ES-I3 (cell line): ENCODE data around the gene CFL1.
A peak's percentile ranks its signal among the peaks of the same experiment; 100 is the strongest.

Source experiments
- H3K36me3 ChIP-seq: 2 replicates; pipeline ENCODE4 v1.6.1; 2013; ENCODE audit warnings: mild to moderate bottlenecking, low read length, control low read depth, moderate library complexity; ENCODE audit not compliant: insufficient read depth
- H3K4me1 ChIP-seq: 2 replicates; pipeline ENCODE4 v1.6.1; 2013; ENCODE audit warnings: mild to moderate bottlenecking, control low read depth, low read length; ENCODE audit not compliant: insufficient read depth
- H3K9ac ChIP-seq: 2 replicates; pipeline ENCODE4 v1.6.1; 2013; ENCODE audit warnings: low read depth, mild to moderate bottlenecking, low read length, moderate library complexity
- H3K9me3 ChIP-seq: 2 replicates; pipeline ENCODE4 v1.6.1; 2013; ENCODE audit warnings: mild to moderate bottlenecking, low read length, moderate library complexity; ENCODE audit not compliant: control insufficient read depth, insufficient read depth

The CFL1 gene

GRCh38 chr11:65868907-65869306, 10.9 kb upstream of the CFL1 start:
- Histone ChIP-seq H3K9me3 (no peaks in the 10 kb centered on the region), H3K4me1 (no peaks in the 10 kb centered on the region), H3K36me3 (peaks cover 10% of the 10 kb centered on the region; the same call in 1 of the 2 replicates)

DNA sequence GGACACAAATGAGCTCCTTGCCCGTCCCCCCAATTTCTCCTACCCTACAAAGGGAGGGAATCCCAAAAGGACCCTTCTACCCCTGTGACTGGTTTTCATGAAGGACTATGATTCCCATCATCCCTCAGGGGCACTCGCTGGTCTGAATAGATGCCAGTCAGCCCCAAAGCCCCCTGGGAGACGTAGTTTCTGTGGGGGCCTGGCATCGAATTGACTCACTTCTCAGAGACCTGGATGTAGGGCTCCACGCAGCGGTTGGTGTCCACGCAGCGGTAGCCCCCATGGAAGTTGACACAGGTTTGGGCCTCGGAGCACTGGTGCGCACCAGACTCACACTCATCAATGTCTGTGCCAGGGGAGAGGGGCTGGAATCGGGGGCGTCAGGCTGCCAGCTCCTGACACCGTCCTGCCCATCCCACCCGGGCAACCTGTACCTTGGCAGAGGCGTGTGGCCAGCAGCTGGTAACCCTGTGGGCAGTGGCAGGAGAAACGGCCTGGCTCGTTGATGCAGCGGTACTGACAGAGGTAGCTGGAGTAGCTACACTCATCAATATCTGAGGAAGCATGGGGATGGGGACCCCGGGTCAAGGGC, 10.2 kb upstream of the CFL1 start:
- H3K9me3 ChIP-seq = no peaks in the 10 kb centered on the region
- no peaks in the 10 kb centered on the region for H3K4me1 ChIP-seq
- H3K9ac ChIP-seq = peak overlapping the region; percentile 46; the same call in 1 of the 2 replicates
- peaks cover 12% of the 10 kb centered on the region; the same call in 1 of the 2 replicates for H3K36me3 ChIP-seq

More at GRCh38 chr11:65868907-65869306, 10.9 kb upstream of the CFL1 start:
- H3K9ac ChIP-seq = no peak overlapping the region

DNA sequence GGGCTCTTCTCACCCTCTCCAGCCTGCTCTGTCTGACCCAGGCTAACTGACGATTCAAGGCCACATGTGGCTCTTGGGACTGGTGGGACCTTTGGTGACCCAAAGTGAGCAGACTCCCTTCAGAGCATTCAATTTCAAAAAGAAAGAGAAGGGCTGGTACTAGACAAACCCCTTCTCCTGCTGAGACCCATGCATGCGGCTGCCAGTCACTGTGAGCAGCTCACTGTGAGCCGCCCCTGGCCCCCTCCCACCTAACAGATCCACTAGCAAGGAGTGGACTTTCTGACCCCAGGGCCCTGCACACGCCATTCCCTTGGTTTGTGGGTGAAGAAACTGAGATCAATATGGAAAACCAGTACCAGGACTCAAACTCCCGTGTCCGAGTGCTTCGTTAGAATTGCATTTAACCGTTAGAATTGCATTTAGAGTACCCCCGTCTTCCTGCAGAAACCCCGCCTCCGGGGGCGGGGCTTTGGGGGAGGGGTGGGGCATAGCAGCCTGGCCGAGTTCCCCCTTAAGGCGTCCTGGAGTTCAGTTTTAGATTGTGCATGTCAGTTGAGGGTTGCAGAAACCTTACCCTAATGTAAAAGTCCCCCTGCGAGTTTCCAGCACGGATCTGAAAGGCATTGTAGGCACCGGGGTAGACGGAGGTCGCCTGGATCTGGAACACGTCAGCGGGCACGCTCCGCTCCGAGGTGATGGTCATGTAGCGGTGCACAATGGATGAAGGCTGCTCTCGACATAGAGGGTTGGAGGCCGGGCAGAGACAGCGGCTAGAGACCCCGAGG, 9.5 kb upstream of the CFL1 start:
- Histone ChIP-seq H3K36me3 (peaks cover 12% of the 10 kb centered on the region; the same call in 1 of the 2 replicates), H3K9ac (peak overlapping the region; percentile 46; the same call in 1 of the 2 replicates), H3K9me3 (no peaks in the 10 kb centered on the region), H3K4me1 (no peaks in the 10 kb centered on the region)

DNA sequence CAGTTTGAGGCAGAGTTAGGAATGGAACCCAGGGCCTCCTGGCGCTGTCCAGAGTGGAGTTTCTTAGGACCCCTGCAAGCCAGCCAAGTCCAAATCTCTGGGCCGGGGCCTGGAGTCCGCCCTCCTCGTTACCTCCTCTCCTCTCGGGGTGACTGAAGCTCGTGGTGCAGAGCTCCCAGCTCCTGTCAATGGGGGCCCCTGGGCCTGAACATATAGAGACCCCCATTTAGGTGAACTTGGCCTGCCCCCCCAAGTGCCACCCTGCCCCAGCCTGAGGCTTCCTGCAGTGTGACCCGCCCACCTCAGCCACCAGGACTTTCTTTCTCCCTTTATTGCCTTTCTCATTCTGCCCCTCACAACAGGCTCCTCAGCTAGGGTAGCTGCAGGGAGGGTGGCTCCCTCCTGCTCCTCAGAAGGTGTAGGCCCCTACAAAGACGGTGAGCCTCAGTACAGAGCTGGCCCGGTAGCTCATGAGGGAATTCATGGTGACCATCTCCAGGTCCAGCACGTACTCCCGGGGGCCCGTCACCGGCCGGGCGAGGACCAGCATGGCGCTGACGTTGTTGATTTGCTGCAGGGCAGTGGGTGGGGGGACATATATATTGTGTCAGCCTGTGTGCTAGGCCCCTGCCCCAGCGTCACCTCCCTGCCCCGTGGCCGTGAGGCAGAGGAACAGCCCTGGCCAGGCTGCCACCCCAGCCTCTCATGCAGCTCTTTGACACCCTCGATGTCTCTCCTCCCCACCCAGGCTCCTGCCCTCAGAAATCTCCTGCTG, 8.7 kb upstream of the CFL1 start:
- Histone ChIP-seq H3K9ac (no peak overlapping the region), H3K9me3 (no peaks in the 10 kb centered on the region), H3K4me1 (no peaks in the 10 kb centered on the region), H3K36me3 (peaks cover 12% of the 10 kb centered on the region; the same call in 1 of the 2 replicates)

DNA sequence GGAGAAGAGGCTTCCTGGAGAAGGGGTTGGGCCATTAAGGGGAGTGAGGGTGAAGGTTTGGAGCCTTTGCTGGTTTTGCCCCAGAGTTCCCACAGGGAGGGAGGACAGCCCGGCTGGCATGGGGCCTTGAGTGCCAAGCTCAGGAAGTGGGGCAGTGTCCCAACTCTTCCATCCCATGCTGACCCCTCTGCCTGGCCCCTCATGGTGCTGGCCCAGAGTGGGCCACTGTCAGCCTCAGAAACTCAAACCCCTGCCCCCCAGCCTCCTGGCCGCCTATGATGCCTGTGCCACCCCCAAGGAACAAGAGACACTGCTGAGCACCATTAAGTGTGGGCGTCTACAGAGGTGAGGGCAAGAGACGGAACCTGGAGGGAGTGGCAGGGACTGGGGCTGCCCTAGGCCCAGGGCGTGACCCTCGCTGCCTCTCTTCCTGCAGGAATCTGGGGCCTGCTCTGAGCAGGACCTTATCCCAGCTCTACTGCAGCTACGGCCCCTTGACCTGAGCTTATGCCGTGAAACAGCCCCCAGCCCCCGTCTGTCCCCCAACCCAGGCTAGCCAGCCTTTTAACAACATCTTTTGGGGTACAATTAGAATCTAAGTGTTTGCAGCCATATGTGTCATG, 7.7 kb upstream of the CFL1 start:
- no peaks in the 10 kb centered on the region for H3K9me3 ChIP-seq
- H3K36me3 ChIP-seq = peaks cover 12% of the 10 kb centered on the region
- no peaks in the 10 kb centered on the region; the same call in 1 of the 2 replicates for H3K4me1 ChIP-seq
- no peak overlapping the region for H3K9ac ChIP-seq

DNA sequence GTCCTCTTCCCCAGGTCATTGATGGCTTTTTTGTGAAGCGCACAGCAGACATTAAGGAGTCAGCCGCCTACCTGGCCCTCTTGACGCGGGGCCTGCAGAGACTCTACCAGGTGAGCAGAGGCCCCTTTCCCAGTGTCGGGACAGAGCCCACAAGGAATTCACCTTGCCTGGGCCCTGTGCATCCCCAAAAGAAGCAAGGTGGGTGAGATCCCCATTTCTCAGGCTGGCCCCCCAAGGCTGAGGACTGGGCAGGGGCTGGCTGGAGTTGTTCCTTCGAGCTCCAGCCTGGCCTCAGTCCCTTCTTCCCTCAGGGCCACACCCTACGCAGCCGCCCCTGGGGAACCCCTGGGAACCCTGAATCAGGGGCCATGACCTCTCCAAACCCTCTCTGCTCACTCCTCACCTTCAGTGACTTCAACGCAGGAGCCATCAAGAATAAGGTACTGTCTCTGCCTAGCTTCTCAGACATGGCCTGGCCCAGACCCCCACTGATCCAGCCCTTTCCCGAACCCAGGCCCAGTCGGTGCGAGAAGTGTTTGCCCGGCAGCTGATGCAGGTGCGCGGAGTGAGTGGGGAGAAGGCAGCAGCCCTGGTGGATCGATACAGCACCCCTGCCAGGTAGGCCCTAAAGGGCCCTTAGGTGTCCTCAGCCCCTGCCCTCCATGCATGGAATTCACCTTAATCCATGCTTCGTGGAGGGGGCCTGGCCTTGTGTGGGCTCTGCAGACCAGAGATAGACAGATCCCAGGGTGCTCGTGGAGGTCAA, 6.9 kb upstream of the CFL1 start:
- Histone ChIP-seq H3K4me1 (no peaks in the 10 kb centered on the region; the same call in 1 of the 2 replicates), H3K9ac (no peak overlapping the region), H3K36me3 (peaks cover 12% of the 10 kb centered on the region), H3K9me3 (no peaks in the 10 kb centered on the region)

- H3K9me3 ChIP-seq = no peaks in the 10 kb centered on the region
- H3K36me3 ChIP-seq = peaks cover 8% of the 10 kb centered on the region
- no peaks in the 10 kb centered on the region; the same call in 1 of the 2 replicates for H3K4me1 ChIP-seq
- no peak overlapping the region for H3K9ac ChIP-seq
These were observed 6.1 kb upstream of the CFL1 start for GRCh38 chr11:65863889-65864705.

DNA sequence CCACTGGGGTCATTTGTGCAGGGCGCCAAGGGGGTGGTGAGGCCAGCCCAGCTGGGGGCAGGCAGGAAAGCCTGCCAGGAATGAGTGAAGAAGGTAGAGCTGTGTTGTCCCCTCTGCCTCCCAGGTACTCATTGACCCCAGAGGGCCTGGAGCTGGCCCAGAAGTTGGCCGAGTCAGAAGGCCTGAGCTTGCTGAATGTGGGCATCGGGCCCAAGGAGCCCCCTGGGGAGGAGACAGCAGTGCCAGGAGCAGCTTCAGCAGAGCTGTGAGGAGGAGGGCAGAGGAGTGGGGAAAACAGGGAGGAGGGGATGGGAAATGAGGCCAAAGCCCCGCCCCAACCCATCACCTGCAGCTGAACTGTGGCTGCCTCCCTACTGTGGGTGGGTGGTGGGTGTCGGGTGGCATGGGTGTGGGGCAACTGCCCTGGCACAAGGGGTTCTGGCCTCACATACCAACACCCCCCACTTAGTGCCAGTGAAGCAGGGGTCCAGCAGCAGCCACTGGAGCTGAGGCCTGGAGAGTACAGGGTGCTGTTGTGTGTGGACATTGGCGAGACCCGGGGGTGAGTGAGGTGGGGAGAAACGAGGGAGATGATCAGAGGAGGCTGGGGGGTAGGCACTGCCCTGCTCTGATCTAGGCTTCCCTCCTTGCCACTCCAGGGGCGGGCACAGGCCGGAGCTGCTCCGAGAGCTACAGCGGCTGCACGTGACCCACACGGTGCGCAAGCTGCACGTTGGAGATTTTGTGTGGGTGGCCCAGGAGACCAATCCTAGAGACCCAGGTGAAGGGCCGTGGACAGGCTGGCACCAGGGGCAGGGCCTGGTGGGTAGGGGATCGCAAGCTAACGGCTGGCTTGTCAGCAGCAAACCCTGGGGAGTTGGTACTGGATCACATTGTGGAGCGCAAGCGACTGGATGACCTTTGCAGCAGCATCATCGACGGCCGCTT, 5.2 kb upstream of the CFL1 start:
- H3K9ac ChIP-seq = no peak overlapping the region

GRCh38 chr11:65862191-65862735, 4.3 kb upstream of the CFL1 start:
- no peak overlapping the region for H3K9ac ChIP-seq
- H3K36me3 ChIP-seq = peaks cover 7% of the 10 kb centered on the region
- no peaks in the 10 kb centered on the region for H3K9me3 ChIP-seq
- no peaks in the 10 kb centered on the region; the same call in 1 of the 2 replicates for H3K4me1 ChIP-seq

More for the DNA sequence above, 5.2 kb upstream of the CFL1 start:
- no peaks in the 10 kb centered on the region for H3K9me3 ChIP-seq
- peaks cover 7% of the 10 kb centered on the region for H3K36me3 ChIP-seq
- no peaks in the 10 kb centered on the region; the same call in 1 of the 2 replicates for H3K4me1 ChIP-seq

DNA sequence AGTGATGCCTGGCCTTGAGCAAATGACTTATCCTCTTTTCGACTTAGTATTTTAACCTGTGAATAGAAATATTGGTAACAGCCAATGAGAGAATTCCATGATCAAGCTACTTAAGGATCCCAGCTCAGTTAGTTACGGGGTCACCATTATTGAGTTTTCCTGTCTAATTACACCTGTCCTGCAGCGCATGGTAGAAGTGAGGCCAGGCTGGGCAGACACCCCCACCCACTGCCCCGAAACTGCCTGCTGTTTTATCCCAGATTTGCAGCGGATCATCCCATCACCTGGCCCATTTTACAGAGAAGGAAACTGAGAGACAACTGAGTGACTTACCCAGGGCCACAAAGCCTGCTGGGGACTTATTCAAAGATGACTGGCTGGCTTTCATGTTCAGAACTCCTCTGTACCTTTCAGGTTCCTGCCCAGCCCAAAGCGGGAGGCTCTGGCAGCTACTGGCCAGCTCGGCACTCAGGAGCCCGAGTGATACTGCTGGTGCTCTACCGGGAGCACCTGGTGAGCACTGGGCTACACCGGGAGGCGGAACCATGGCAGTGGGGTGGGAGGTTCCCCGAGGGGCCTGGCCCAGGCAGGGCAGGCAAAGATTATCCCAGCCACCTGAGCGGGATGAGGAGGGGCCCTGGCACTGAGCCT, 3.7 kb upstream of the CFL1 start:
- no peaks in the 10 kb centered on the region for H3K9me3 ChIP-seq
- H3K4me1 ChIP-seq = no peaks in the 10 kb centered on the region; the same call in 1 of the 2 replicates
- H3K9ac ChIP-seq = peak overlapping the region; percentile 88
- peaks cover 7% of the 10 kb centered on the region for H3K36me3 ChIP-seq

- no peaks in the 10 kb centered on the region for H3K9me3 ChIP-seq
- H3K36me3 ChIP-seq = peaks cover 8% of the 10 kb centered on the region
- H3K4me1 ChIP-seq = no peaks in the 10 kb centered on the region; the same call in 1 of the 2 replicates
- H3K9ac ChIP-seq = peak overlapping the region; percentile 88
These were observed 3.2 kb upstream of the CFL1 start for GRCh38 chr11:65861165-65861505.
